ENCODE data around the gene IFRD2. TPM values are rescaled to one million over a fixed set of nuclear protein-coding genes. Genes with fewer than 3 reads are reported as not detected.

Gene IFRD2
- polyA plus RNA-seq, 1 of the 3 experiments (the other 2 are of a cell fraction), result 73.2 TPM

DNA sequence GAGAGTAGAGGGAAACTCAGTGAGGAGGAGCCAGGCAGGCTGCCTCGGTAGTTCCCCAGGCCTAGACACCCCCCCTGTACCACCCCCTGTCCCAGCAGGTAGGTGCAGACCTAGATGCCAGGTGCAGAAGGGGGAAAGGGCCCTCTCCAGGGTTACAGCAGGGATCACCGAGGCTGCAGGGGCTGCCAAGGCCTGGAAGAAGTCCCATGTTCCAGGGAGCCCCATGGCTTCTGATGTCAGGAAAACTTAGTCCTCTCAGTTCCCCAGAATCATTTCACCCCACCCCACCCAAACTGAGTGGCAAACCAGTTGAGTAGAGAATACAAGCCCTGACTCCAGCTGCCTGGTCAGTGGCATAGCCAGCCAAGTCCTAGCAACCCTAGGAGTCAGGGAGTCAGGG lies 30.7 kb downstream of the IFRD2 start:
- peak overlapping the region in 1 of 2 experiments; percentile 59; a peak in 1 of 4 replicates for H3K4me3 ChIP-seq (ENCODE audit: low read depth in 2 of 2, low read length in 1 of 2)
- H3F3A ChIP-seq (replicated peaks; ENCODE audit: insufficient read depth), result peaks cover 48% of the 10 kb centered on the region
- no peak for TF ChIP-seq CHD2 (IDR thresholded peaks at IDR 0.05; ENCODE audit: low read length, partially characterized antibody)
- no peak for TF ChIP-seq EP300 (IDR thresholded peaks at IDR 0.05; ENCODE audit: borderline replicate concordance in 1 of 2, low read depth in 1 of 2, low read length in 1 of 2)
- no peak for TF ChIP-seq IRF3 (IDR thresholded peaks at IDR 0.05; ENCODE audit: low read depth, low read length)
- TF ChIP-seq, protein P1, sequence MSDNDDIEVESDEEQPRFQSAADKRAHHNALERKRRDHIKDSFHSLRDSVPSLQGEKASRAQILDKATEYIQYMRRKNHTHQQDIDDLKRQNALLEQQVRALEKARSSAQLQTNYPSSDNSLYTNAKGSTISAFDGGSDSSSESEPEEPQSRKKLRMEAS (IDR thresholded peaks at IDR 0.05; ENCODE audit: low read depth), result no peak
- WGBS (ENCODE audit: low lambda C conversion rate), result 77% methylated on average over 1 of the region's 2 CpGs
- ChIA-PET CTCF (interaction anchor here (1.4 to 61.6 kb wide), 6 partner anchors 11 to 75 kb away, joined by 3 to 1375 read pairs (median 125); partner anchors contain the start of genes GNAI2, GNAT1, HYAL3 and NAA80), POLR2A (no interaction called here)
- H4K20me1 ChIP-seq (ENCODE audit: insufficient read depth), result no peaks in the 10 kb centered on the region
- no peak for DNase-seq
- H3K27me3 ChIP-seq (ENCODE audit: insufficient read depth), result no peaks in the 10 kb centered on the region
- peaks cover 26 to 35% of the 10 kb centered on the region in 2 experiments; a peak in 3 of 4 replicates for H3K4me1 ChIP-seq (ENCODE audit: control insufficient read depth in 1 of 2, insufficient read depth in 2 of 2, low read depth in 1 of 2, low read length in 1 of 2)
- H3K27ac ChIP-seq (ENCODE audit: low read depth in 2 of 2, low read length in 1 of 2), result peak overlapping the region; percentile 76 to 94; a peak in 3 of 4 replicates
- no peak overlapping the region for H2AFZ ChIP-seq (ENCODE audit: low read depth)
- no peaks in the 10 kb centered on the region for H3K9me3 ChIP-seq
- no peaks in the 10 kb centered on the region for H3K9me2 ChIP-seq
- H3K9ac ChIP-seq, result peak overlapping the region; percentile 90; the same call in 1 of the 2 replicates
- H3K79me2 ChIP-seq (ENCODE audit: insufficient read depth), result peaks cover 12% of the 10 kb centered on the region
- peak overlapping the region; percentile 93 for H3K4me2 ChIP-seq
- peaks cover 14 to 27% of the 10 kb centered on the region in 2 experiments for H3K36me3 ChIP-seq (replicated peaks in 1 of 2; ENCODE audit: control insufficient read depth in 1 of 2, insufficient read depth in 2 of 2, low read length in 1 of 2)

DNA sequence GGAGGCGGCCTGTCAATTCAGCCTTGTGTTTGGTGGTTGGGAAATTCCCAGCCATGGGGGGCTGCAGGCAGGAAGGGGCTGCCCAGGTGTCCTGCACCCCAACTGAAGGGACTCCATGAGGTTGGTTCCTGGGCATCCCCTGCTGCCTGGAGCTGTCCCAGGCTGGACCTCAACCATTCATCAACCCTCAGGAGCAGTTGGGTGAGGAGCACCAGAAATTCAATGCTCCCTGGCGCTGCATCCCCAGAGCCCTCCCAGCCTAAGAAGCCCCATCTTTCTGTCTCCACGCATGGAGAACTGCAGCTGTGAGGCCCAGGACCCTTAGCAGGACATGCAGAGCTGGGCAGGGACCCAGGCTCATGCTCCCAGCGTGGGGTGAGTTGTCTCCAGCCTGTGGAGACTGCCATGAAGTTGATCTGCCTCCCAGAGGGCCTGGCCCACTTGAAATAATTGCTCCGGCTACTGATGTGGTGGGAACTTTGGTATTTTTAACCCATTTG lies 31.2 kb downstream of the IFRD2 start:
- H3K36me3 ChIP-seq (replicated peaks in 1 of 2; ENCODE audit: control insufficient read depth in 1 of 2, insufficient read depth in 2 of 2, low read length in 1 of 2), result peaks cover 17 to 30% of the 10 kb centered on the region in 2 experiments
- peak overlapping the region; percentile 59 to 60 for H3K4me3 ChIP-seq (ENCODE audit: low read depth in 2 of 2, low read length in 1 of 2)
- H3K9me3 ChIP-seq, result no peaks in the 10 kb centered on the region
- POLR2A ChIA-PET, result interaction anchor here (1.2 to 1.5 kb wide), 2 partner anchors 11 to 31 kb away, joined by 4 read pairs; no protein-coding TSS in a partner anchor
- peak overlapping the region; percentile 93 for H3K4me2 ChIP-seq
- no peaks in the 10 kb centered on the region for H3K9me2 ChIP-seq
- H3K27ac ChIP-seq (ENCODE audit: low read depth in 2 of 2, low read length in 1 of 2), result peak overlapping the region; percentile 76 to 94
- 90% methylated on average over 2 of the region's 5 CpGs for WGBS (ENCODE audit: low lambda C conversion rate)
- TF ChIP-seq IRF3 (IDR thresholded peaks at IDR 0.05; ENCODE audit: low read depth, low read length) (no peak), FOSL2 (IDR thresholded peaks at IDR 0.05; ENCODE audit: borderline replicate concordance, low read depth) (no peak), RCOR1 (IDR thresholded peaks at IDR 0.05; ENCODE audit: low read length) (no peak), JUND (IDR thresholded peaks at IDR 0.05) (no peak), SMC3 (IDR thresholded peaks at IDR 0.05; ENCODE audit: low read depth, low read length) (no peak), PBX3 (IDR thresholded peaks at IDR 0.05) (no peak)
- TF ChIP-seq, protein P2, sequence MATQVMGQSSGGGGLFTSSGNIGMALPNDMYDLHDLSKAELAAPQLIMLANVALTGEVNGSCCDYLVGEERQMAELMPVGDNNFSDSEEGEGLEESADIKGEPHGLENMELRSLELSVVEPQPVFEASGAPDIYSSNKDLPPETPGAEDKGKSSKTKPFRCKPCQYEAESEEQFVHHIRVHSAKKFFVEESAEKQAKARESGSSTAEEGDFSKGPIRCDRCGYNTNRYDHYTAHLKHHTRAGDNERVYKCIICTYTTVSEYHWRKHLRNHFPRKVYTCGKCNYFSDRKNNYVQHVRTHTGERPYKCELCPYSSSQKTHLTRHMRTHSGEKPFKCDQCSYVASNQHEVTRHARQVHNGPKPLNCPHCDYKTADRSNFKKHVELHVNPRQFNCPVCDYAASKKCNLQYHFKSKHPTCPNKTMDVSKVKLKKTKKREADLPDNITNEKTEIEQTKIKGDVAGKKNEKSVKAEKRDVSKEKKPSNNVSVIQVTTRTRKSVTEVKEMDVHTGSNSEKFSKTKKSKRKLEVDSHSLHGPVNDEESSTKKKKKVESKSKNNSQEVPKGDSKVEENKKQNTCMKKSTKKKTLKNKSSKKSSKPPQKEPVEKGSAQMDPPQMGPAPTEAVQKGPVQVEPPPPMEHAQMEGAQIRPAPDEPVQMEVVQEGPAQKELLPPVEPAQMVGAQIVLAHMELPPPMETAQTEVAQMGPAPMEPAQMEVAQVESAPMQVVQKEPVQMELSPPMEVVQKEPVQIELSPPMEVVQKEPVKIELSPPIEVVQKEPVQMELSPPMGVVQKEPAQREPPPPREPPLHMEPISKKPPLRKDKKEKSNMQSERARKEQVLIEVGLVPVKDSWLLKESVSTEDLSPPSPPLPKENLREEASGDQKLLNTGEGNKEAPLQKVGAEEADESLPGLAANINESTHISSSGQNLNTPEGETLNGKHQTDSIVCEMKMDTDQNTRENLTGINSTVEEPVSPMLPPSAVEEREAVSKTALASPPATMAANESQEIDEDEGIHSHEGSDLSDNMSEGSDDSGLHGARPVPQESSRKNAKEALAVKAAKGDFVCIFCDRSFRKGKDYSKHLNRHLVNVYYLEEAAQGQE (IDR thresholded peaks at IDR 0.05; ENCODE audit: low read depth, low read length), result no peak
- no peaks in the 10 kb centered on the region for H3K27me3 ChIP-seq (ENCODE audit: insufficient read depth)
- peaks cover 26 to 35% of the 10 kb centered on the region in 2 experiments; a peak in 3 of 4 replicates for H3K4me1 ChIP-seq (ENCODE audit: control insufficient read depth in 1 of 2, insufficient read depth in 2 of 2, low read depth in 1 of 2, low read length in 1 of 2)
- H3K79me2 ChIP-seq (ENCODE audit: insufficient read depth), result peaks cover 12% of the 10 kb centered on the region
- peaks cover 52% of the 10 kb centered on the region for H3F3A ChIP-seq (replicated peaks; ENCODE audit: insufficient read depth)
- CTCF ChIA-PET, result interaction anchor here (1.4 to 61.6 kb wide), 6 partner anchors 11 to 75 kb away, joined by 3 to 1375 read pairs (median 125); partner anchors contain the start of genes GNAI2, GNAT1, HYAL3 and NAA80
- H4K20me1 ChIP-seq (ENCODE audit: insufficient read depth), result no peaks in the 10 kb centered on the region
- DNase-seq, result no peak
- no peak overlapping the region for H2AFZ ChIP-seq (ENCODE audit: low read depth)
- H3K9ac ChIP-seq, result peak overlapping the region; percentile 90

Measured in SK-N-SH (cell line).